Loucy (cell line): Measurements from ENCODE around the gene RMND5A.

Source experiments
- EZH2phosphoT487 ChIP-seq: fragments of 200-600 bp; IDR thresholded peaks from 2 replicates; pipeline ENCODE4 v1.6.1; 2018; ENCODE audit warnings: antibody characterized with exemption, mild to moderate bottlenecking, moderate library complexity, borderline replicate concordance
- TF ChIP-seq, protein P1 (sequence below): fragments of 200-600 bp; sonication (generic); conservative IDR thresholded peaks from 2 replicates; pipeline ENCODE4 v1.5.1; 2014; ENCODE audit warnings: mild to moderate bottlenecking, antibody characterized with exemption, low read length

DNA sequence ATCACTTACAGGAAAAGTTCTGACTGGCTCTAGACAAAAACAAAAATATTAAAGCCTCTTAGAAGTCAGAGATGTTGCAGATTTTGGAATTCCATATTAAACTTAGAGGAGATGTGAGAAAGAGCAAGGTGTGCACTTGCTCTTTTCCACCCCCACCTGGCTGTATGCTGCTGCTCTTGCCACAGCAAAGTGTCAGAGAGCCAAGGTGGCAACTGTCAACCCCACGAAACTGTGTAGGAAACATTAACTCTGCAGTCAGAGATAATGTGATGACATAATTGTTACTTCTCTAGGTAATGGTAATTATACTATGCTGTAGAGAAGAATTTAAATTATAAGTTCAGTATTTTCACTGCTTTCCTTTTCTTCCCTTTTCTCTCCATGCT lies 45.2 kb downstream of the RMND5A start:
- no peak for TF ChIP-seq EZH2phosphoT487
- TF ChIP-seq, protein P1, sequence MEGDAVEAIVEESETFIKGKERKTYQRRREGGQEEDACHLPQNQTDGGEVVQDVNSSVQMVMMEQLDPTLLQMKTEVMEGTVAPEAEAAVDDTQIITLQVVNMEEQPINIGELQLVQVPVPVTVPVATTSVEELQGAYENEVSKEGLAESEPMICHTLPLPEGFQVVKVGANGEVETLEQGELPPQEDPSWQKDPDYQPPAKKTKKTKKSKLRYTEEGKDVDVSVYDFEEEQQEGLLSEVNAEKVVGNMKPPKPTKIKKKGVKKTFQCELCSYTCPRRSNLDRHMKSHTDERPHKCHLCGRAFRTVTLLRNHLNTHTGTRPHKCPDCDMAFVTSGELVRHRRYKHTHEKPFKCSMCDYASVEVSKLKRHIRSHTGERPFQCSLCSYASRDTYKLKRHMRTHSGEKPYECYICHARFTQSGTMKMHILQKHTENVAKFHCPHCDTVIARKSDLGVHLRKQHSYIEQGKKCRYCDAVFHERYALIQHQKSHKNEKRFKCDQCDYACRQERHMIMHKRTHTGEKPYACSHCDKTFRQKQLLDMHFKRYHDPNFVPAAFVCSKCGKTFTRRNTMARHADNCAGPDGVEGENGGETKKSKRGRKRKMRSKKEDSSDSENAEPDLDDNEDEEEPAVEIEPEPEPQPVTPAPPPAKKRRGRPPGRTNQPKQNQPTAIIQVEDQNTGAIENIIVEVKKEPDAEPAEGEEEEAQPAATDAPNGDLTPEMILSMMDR, result no peak
